Karpas-422 (cell line): Measurements from ENCODE around the gene STK32A. TPM values are rescaled to one million over a fixed set of nuclear protein-coding genes. Genes with fewer than 3 reads are reported as not detected.
"Not testable (repeated sequence)": the region's sequence is repeated elsewhere in the genome, so short reads cannot be mapped to it uniquely, and the experiment has no call there.

Experiments
- DNase-seq: peaks from one replicate; pipeline ENCODE4 v3.0.0-alpha.2; 2015
- H2AFZ ChIP-seq: fragments of 200-600 bp; sonication (generic); 2 replicates; pipeline ENCODE4 v1.6.1; 2014; ENCODE audit warnings: antibody characterized with exemption, low read length, mixed read lengths
- H3K27ac ChIP-seq: fragments of 200-600 bp; sonication (generic); 2 replicates; pipeline ENCODE4 v1.5.1; 2014; ENCODE audit warnings: mild to moderate bottlenecking, low read length, moderate library complexity
- H3K27me3 ChIP-seq: fragments of 200-600 bp; sonication (generic); 2 replicates; pipeline ENCODE4 v1.6.1; 2014; ENCODE audit warnings: low read length, mixed read lengths
- H3K36me3 ChIP-seq: fragments of 200-600 bp; sonication (generic); 2 replicates; pipeline ENCODE4 v1.6.1; 2014; ENCODE audit warnings: low read length, mixed read lengths; ENCODE audit not compliant: insufficient read depth
- H3K4me1 ChIP-seq: fragments of 200-600 bp; sonication (generic); 2 replicates; pipeline ENCODE4 v1.6.1; 2014; ENCODE audit warnings: mild to moderate bottlenecking, low read length, mixed read lengths
- H3K4me2 ChIP-seq: fragments of 200-600 bp; sonication (generic); 2 replicates; pipeline ENCODE4 v1.6.1; 2014; ENCODE audit warnings: low read length, low read depth, mild to moderate bottlenecking; ENCODE audit not compliant: poor library complexity, severe bottlenecking
- H3K4me3 ChIP-seq: fragments of 200-600 bp; sonication (generic); 2 replicates; pipeline ENCODE4 v1.5.1; 2014; ENCODE audit warnings: mild to moderate bottlenecking, antibody characterized with exemption, low read length, mixed read lengths
- H3K79me2 ChIP-seq: fragments of 200-600 bp; sonication (generic); 2 replicates; pipeline ENCODE4 v1.6.1; 2014; ENCODE audit warnings: mild to moderate bottlenecking, low read length, mixed read lengths
- H3K9ac ChIP-seq: fragments of 200-600 bp; sonication (generic); 2 replicates; pipeline ENCODE4 v1.6.0; 2014; ENCODE audit warnings: low read length
- H3K9me2 ChIP-seq: fragments of 200-600 bp; sonication (generic), shearing (Covaris generic); replicated peaks from 2 replicates; pipeline ENCODE4 v1.6.0; 2014; ENCODE audit warnings: mild to moderate bottlenecking, low read length, moderate library complexity; ENCODE audit not compliant: insufficient read depth
- H3K9me3 ChIP-seq: fragments of 300-700, 200-600 bp; sonication (generic); 2 replicates; pipeline ENCODE4 v1.6.1; 2014; ENCODE audit warnings: low read length, mixed read lengths
- H4K20me1 ChIP-seq: fragments of 200-600 bp; sonication (generic); 2 replicates; pipeline ENCODE4 v1.6.1; 2014; ENCODE audit warnings: mild to moderate bottlenecking, antibody characterized with exemption, low read length, low read depth; ENCODE audit not compliant: insufficient read depth
- total RNA-seq: library from RNA; depleted of rRNA; stranded (reverse); fragments of >200 nt; shearing (Covaris generic); gene quantifications from 2 replicates; pipeline ENCODE4 v1.2.3, GENCODE V29; 2014; ENCODE audit warnings: low replicate concordance

Gene STK32A
- total RNA-seq, 1 experiment from 2014 or later = not detected

GRCh38 chr5:147360816-147361215 lies 126.0 kb downstream of the STK32A start:
- H2AFZ ChIP-seq = no peak overlapping the region
- H3K27me3 ChIP-seq = no peaks in the 10 kb centered on the region
- no peak overlapping the region for H3K4me3 ChIP-seq
- H3K9ac ChIP-seq = no peak overlapping the region
- no peak overlapping the region for H3K27ac ChIP-seq
- no peaks in the 10 kb centered on the region for H3K36me3 ChIP-seq
- H3K9me2 ChIP-seq = no peaks in the 10 kb centered on the region
- H4K20me1 ChIP-seq = no peaks in the 10 kb centered on the region
- no peaks in the 10 kb centered on the region for H3K4me1 ChIP-seq
- H3K9me3 ChIP-seq = no peaks in the 10 kb centered on the region
- H3K4me2 ChIP-seq = no peak overlapping the region
- DNase-seq = peak; percentile 27
- H3K79me2 ChIP-seq = no peaks in the 10 kb centered on the region

- Histone ChIP-seq H3K4me3 (no peak overlapping the region), H3K36me3 (no peaks in the 10 kb centered on the region), H3K9me3 (no peaks in the 10 kb centered on the region), H4K20me1 (no peaks in the 10 kb centered on the region), H3K27me3 (no peaks in the 10 kb centered on the region), H3K9ac (no peak overlapping the region), H2AFZ (no peak overlapping the region), H3K9me2 (no peaks in the 10 kb centered on the region), H3K27ac (no peak overlapping the region), H3K4me1 (no peaks in the 10 kb centered on the region), H3K79me2 (no peaks in the 10 kb centered on the region), H3K4me2 (no peak overlapping the region)
- peak; percentile 9 for DNase-seq
Measured at GRCh38 chr5:147361441-147362175, 126.8 kb downstream of the STK32A start.

GRCh38 chr5:147367381-147367780 lies 132.6 kb downstream of the STK32A start:
- H3K4me3 ChIP-seq, H3K27me3 ChIP-seq, H3K79me2 ChIP-seq, H3K9me3 ChIP-seq, H3K27ac ChIP-seq, H4K20me1 ChIP-seq, H3K36me3 ChIP-seq, H2AFZ ChIP-seq, H3K4me2 ChIP-seq, H3K4me1 ChIP-seq, H3K9ac ChIP-seq, H3K9me2 ChIP-seq: not testable (repeated sequence)
- peak; percentile 9 for DNase-seq

- no peak overlapping the region for H3K4me2 ChIP-seq
- H3K4me1 ChIP-seq = no peaks in the 10 kb centered on the region
- no peak overlapping the region for H3K9ac ChIP-seq
- no peak overlapping the region for H3K4me3 ChIP-seq
- H2AFZ ChIP-seq = no peak overlapping the region
- no peaks in the 10 kb centered on the region for H4K20me1 ChIP-seq
- no peaks in the 10 kb centered on the region for H3K9me3 ChIP-seq
- H3K27me3 ChIP-seq = no peaks in the 10 kb centered on the region
- no peaks in the 10 kb centered on the region for H3K36me3 ChIP-seq
- no peaks in the 10 kb centered on the region for H3K79me2 ChIP-seq
- peak; percentile 41 for DNase-seq
- H3K27ac ChIP-seq = no peak overlapping the region
- no peaks in the 10 kb centered on the region for H3K9me2 ChIP-seq
Measured at GRCh38 chr5:147369742-147370374, 135.0 kb downstream of the STK32A start.

- Histone ChIP-seq H3K79me2 (no peaks in the 10 kb centered on the region), H3K36me3 (no peaks in the 10 kb centered on the region), H3K9ac (no peak overlapping the region), H2AFZ (no peak overlapping the region), H3K9me3 (no peaks in the 10 kb centered on the region), H4K20me1 (no peaks in the 10 kb centered on the region), H3K27me3 (no peaks in the 10 kb centered on the region), H3K9me2 (no peaks in the 10 kb centered on the region), H3K4me2 (no peak overlapping the region), H3K4me3 (no peak overlapping the region), H3K27ac (no peak overlapping the region), H3K4me1 (no peaks in the 10 kb centered on the region)
- DNase-seq = no peak
Measured at GRCh38 chr5:147371290-147371689, 136.5 kb downstream of the STK32A start.

GRCh38 chr5:147372191-147372590 lies 137.4 kb downstream of the STK32A start:
- no peak overlapping the region for H2AFZ ChIP-seq
- no peaks in the 10 kb centered on the region for H3K79me2 ChIP-seq
- no peak overlapping the region for H3K4me2 ChIP-seq
- H3K9me3 ChIP-seq = no peaks in the 10 kb centered on the region
- DNase-seq = peak; percentile 2
- H3K9ac ChIP-seq = no peak overlapping the region
- H4K20me1 ChIP-seq = no peaks in the 10 kb centered on the region
- H3K36me3 ChIP-seq = no peaks in the 10 kb centered on the region
- no peak overlapping the region for H3K27ac ChIP-seq
- H3K27me3 ChIP-seq = no peaks in the 10 kb centered on the region
- H3K4me3 ChIP-seq = no peak overlapping the region
- no peaks in the 10 kb centered on the region for H3K9me2 ChIP-seq
- no peaks in the 10 kb centered on the region for H3K4me1 ChIP-seq

GRCh38 chr5:147373328-147373727 lies 138.5 kb downstream of the STK32A start:
- Histone ChIP-seq H3K4me1 (no peaks in the 10 kb centered on the region), H3K27ac (no peak overlapping the region), H3K4me3 (no peak overlapping the region), H2AFZ (no peak overlapping the region), H3K9me3 (no peaks in the 10 kb centered on the region), H4K20me1 (no peaks in the 10 kb centered on the region), H3K4me2 (no peak overlapping the region), H3K9me2 (no peaks in the 10 kb centered on the region), H3K36me3 (no peaks in the 10 kb centered on the region), H3K9ac (no peak overlapping the region), H3K27me3 (no peaks in the 10 kb centered on the region), H3K79me2 (no peaks in the 10 kb centered on the region)
- no peak for DNase-seq

GRCh38 chr5:147375151-147375550 lies 140.3 kb downstream of the STK32A start:
- H4K20me1 ChIP-seq = no peaks in the 10 kb centered on the region
- peak; percentile 47 for DNase-seq

More at GRCh38 chr5:147375151-147375550, 140.3 kb downstream of the STK32A start:
- no peak overlapping the region for H3K27ac ChIP-seq
- no peak overlapping the region for H3K4me2 ChIP-seq
- no peak overlapping the region for H3K9ac ChIP-seq
- H3K4me1 ChIP-seq = no peaks in the 10 kb centered on the region
- no peaks in the 10 kb centered on the region for H3K36me3 ChIP-seq
- no peak overlapping the region for H3K4me3 ChIP-seq
- H2AFZ ChIP-seq = no peak overlapping the region
- no peaks in the 10 kb centered on the region for H3K9me2 ChIP-seq
- H3K79me2 ChIP-seq = no peaks in the 10 kb centered on the region
- no peaks in the 10 kb centered on the region for H3K27me3 ChIP-seq
- no peaks in the 10 kb centered on the region for H3K9me3 ChIP-seq
